Measurements from ENCODE around the gene RALGAPA1.
"Not testable (repeated sequence)": the region's sequence is repeated elsewhere in the genome, so short reads cannot be mapped to it uniquely, and the experiment has no call there.

RALGAPA1 gene

GRCh38 chr14:35626947-35627346, 182.1 kb downstream of the RALGAPA1 start:
- not testable (repeated sequence) for DNase-seq (ENCODE audit: low spot score)

GRCh38 chr14:35621996-35622395, 187.1 kb downstream of the RALGAPA1 start:
- not testable (repeated sequence) for DNase-seq (ENCODE audit: low spot score)

- not testable (repeated sequence) for DNase-seq (ENCODE audit: low spot score)
These were observed 189.1 kb downstream of the RALGAPA1 start for GRCh38 chr14:35619998-35620397.

GRCh38 chr14:35619461-35619860, 189.6 kb downstream of the RALGAPA1 start:
- DNase-seq (ENCODE audit: low spot score), result not testable (repeated sequence)

- DNase-seq (ENCODE audit: low spot score), result no peak
These were observed 191.6 kb downstream of the RALGAPA1 start for GRCh38 chr14:35617500-35617899.

- DNase-seq (ENCODE audit: low spot score), result no peak
These were observed 201.7 kb downstream of the RALGAPA1 start for GRCh38 chr14:35607380-35607779.

GRCh38 chr14:35600253-35600652, 208.8 kb downstream of the RALGAPA1 start:
- DNase-seq (ENCODE audit: low spot score), result no peak

GRCh38 chr14:35594616-35595015, 214.5 kb downstream of the RALGAPA1 start:
- DNase-seq (ENCODE audit: low spot score), result no peak

GRCh38 chr14:35587373-35587772, 221.7 kb downstream of the RALGAPA1 start:
- DNase-seq (ENCODE audit: low spot score), result not testable (repeated sequence)

GRCh38 chr14:35578639-35579038, 230.5 kb downstream of the RALGAPA1 start:
- DNase-seq (ENCODE audit: low spot score), result no peak

GRCh38 chr14:35578135-35578534, 231.0 kb downstream of the RALGAPA1 start:
- DNase-seq (ENCODE audit: low spot score), result no peak

GRCh38 chr14:35576856-35577255, 232.2 kb downstream of the RALGAPA1 start:
- no peak for DNase-seq (ENCODE audit: low spot score)

- no peak for DNase-seq (ENCODE audit: low spot score)
These were observed 232.8 kb downstream of the RALGAPA1 start for GRCh38 chr14:35576260-35576659.

- no peak for DNase-seq (ENCODE audit: low spot score)
These were observed 235.2 kb downstream of the RALGAPA1 start for GRCh38 chr14:35573911-35574310.

GRCh38 chr14:35571598-35571997, 237.5 kb downstream of the RALGAPA1 start:
- no peak for DNase-seq (ENCODE audit: low spot score)

- no peak for DNase-seq (ENCODE audit: low spot score)
These were observed 243.1 kb downstream of the RALGAPA1 start for GRCh38 chr14:35565871-35566464.

- no peak for DNase-seq (ENCODE audit: low spot score)
These were observed 250.4 kb downstream of the RALGAPA1 start for GRCh38 chr14:35558680-35559079.

GRCh38 chr14:35557221-35557747, 251.8 kb downstream of the RALGAPA1 start:
- no peak for DNase-seq (ENCODE audit: low spot score)

GRCh38 chr14:35556548-35556947, 252.5 kb downstream of the RALGAPA1 start:
- DNase-seq (ENCODE audit: low spot score), result no peak

GRCh38 chr14:35553808-35554207, 255.3 kb downstream of the RALGAPA1 start:
- DNase-seq (ENCODE audit: low spot score), result no peak

GRCh38 chr14:35551081-35551480, 258.0 kb downstream of the RALGAPA1 start:
- DNase-seq (ENCODE audit: low spot score), result no peak

- no peak for DNase-seq (ENCODE audit: low spot score)
These were observed 259.5 kb downstream of the RALGAPA1 start for GRCh38 chr14:35549551-35549950.

- DNase-seq (ENCODE audit: low spot score), result no peak
These were observed 266.1 kb downstream of the RALGAPA1 start for GRCh38 chr14:35543006-35543405.

GRCh38 chr14:35539969-35540368, 269.1 kb downstream of the RALGAPA1 start:
- DNase-seq (ENCODE audit: low spot score), result no peak

Data from CD4-positive, alpha-beta T cell treated with Interleukin-6 at 100 ng/mL for 8 hours (primary cell).